ENCODE data around the gene SLC24A5. TPM values are rescaled to one million over a fixed set of nuclear protein-coding genes. Genes with fewer than 3 reads are reported as not detected.

SLC24A5 gene
- not detected in 2 replicates for total RNA-seq (2014; rRNA removed; shearing (Covaris generic))

- no peak for DNase-seq (ENCODE audit: low spot score)
Measured at GRCh38 chr15:48120745-48121144, at the start of gene SLC24A5. Gene SLC24A5 (plus strand): TSS chr15:48120990. CDS start chr15:48121045, 55 bp downstream.

- DNase-seq (ENCODE audit: low spot score) = no peak
Measured at GRCh38 chr15:48072941-48073340, 47.8 kb upstream of the SLC24A5 start.

GRCh38 chr15:48073881-48074280, 46.9 kb upstream of the SLC24A5 start:
- no peak for DNase-seq (ENCODE audit: low spot score)

GRCh38 chr15:48076454-48076853, 44.3 kb upstream of the SLC24A5 start:
- DNase-seq (ENCODE audit: low spot score) = no peak

GRCh38 chr15:48077616-48078184, 43.1 kb upstream of the SLC24A5 start:
- DNase-seq (ENCODE audit: low spot score) = no peak

GRCh38 chr15:48084759-48085590, 35.8 kb upstream of the SLC24A5 start:
- peak; percentile 52 for DNase-seq (ENCODE audit: low spot score)

- DNase-seq (ENCODE audit: low spot score) = no peak
Measured at GRCh38 chr15:48085591-48085930, 35.2 kb upstream of the SLC24A5 start.

- no peak for DNase-seq (ENCODE audit: low spot score)
Measured at GRCh38 chr15:48086133-48086532, 34.7 kb upstream of the SLC24A5 start.

- DNase-seq (ENCODE audit: low spot score) = peak; percentile 14
Measured at GRCh38 chr15:48086576-48086975, 34.2 kb upstream of the SLC24A5 start.

- DNase-seq (ENCODE audit: low spot score) = no peak
Measured at GRCh38 chr15:48087844-48088243, 32.9 kb upstream of the SLC24A5 start.

- DNase-seq (ENCODE audit: low spot score) = no peak
Measured at GRCh38 chr15:48089702-48090101, 31.1 kb upstream of the SLC24A5 start.

- peak; percentile 24 for DNase-seq (ENCODE audit: low spot score)
Measured at GRCh38 chr15:48090115-48090514, 30.7 kb upstream of the SLC24A5 start.

- no peak for DNase-seq (ENCODE audit: low spot score)
Measured at GRCh38 chr15:48090666-48091065, 30.1 kb upstream of the SLC24A5 start.

- no peak for DNase-seq (ENCODE audit: low spot score)
Measured at GRCh38 chr15:48091522-48091921, 29.3 kb upstream of the SLC24A5 start.

- DNase-seq (ENCODE audit: low spot score) = no peak
Measured at GRCh38 chr15:48096355-48096786, 24.4 kb upstream of the SLC24A5 start.

- DNase-seq (ENCODE audit: low spot score) = peak; percentile 39
Measured at GRCh38 chr15:48096813-48097212, 24.0 kb upstream of the SLC24A5 start.

GRCh38 chr15:48097264-48097663, 23.5 kb upstream of the SLC24A5 start:
- no peak for DNase-seq (ENCODE audit: low spot score)

GRCh38 chr15:48101376-48101961, 19.3 kb upstream of the SLC24A5 start:
- DNase-seq (ENCODE audit: low spot score) = no peak

- DNase-seq (ENCODE audit: low spot score) = no peak
Measured at GRCh38 chr15:48102167-48102566, 18.6 kb upstream of the SLC24A5 start.

- DNase-seq (ENCODE audit: low spot score) = no peak
Measured at GRCh38 chr15:48103647-48104046, 17.1 kb upstream of the SLC24A5 start.

- no peak for DNase-seq (ENCODE audit: low spot score)
Measured at GRCh38 chr15:48105936-48106335, 14.9 kb upstream of the SLC24A5 start.

GRCh38 chr15:48109212-48109611, 11.6 kb upstream of the SLC24A5 start:
- DNase-seq (ENCODE audit: low spot score) = no peak
